Measurements from ENCODE around the gene LRRC8E.

- TF ChIP-seq CTCF (IDR thresholded peaks at IDR 0.05; ENCODE audit: insufficient read depth, low read depth, low read length) (no peak), EZH2 (IDR thresholded peaks at IDR 0.05; ENCODE audit: insufficient read depth, low read length) (no peak)
These were observed 38.1 kb upstream of the LRRC8E start for GRCh38 chr19:7850000-7850813.

Data from astrocyte (in vitro differentiated cells and primary cell).